Activated effector memory CD4-positive, alpha-beta T cell treated with Interleukin-2 at 50 U/mL for 16 hours (primary cell): ENCODE data around the gene CNTNAP1.
A peak's percentile ranks its signal among the peaks of the same experiment; 100 is the strongest.

Experiments used
- DNase-seq: peaks from one replicate; pipeline ENCODE4 v3.0.0-alpha.2; 2020

Gene CNTNAP1

DNA sequence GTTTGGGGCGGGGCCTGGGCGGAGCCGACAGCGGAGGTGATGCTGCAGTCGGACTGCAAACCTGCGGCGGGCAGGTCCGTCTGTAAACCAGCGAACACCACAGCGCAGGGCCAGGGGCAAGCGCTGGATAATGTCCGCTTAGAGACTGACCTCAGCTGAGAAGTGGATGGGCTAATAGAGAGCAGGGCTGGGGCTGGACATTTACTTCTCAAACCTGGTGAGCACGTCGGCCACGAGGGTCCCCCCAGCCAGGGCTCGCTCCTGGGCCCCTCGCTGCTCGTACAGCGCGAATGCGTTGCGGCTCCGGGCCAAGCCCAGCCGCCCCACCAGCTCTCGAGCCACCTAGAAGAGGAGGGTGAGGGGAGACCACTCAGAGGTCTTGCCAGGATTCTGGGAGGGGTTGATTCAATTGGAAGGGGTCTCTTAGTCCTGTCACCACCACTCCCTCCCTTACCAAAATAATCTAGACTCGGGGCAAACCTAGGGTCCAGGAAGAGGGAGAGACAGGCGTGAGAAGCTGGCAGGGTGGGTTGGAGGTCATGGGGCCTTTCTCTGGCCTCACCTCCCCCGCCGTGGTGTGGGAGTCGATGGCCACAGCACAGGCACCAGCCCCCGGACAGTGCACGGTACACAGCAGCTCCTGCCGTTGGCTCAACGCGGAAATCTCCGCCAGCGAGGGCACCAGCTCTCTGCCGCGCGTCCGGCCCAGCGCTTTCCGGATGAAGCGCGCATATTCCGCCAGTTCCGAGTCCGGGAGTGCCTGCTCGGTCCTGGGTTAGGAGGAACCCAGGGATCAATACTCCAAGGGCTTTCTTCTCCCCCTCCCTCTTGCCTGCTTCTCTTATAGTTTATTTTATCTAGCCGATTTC lies 11.3 kb upstream of the CNTNAP1 start:
- DNase-seq = no peak

DNA sequence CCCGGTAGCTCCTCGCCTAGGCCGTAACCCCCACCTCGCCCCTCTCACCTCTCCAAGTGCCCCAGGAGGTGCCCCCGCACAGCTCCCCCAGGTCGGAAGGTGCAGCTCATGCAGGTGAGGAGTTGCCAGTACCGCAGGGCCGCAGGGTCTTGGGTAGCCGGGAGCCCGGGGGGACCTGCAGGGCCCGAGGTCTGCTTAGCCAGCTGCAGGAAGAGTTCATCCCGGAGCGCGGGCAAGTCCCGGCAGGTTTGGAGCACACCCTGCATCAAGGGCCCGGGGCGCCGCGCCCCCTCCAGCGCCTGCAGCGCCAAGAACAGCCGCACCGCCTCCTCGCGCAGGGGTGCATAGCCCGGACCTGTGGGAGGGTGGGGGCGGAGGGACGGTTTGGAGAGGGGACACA lies 10.3 kb upstream of the CNTNAP1 start:
- DNase-seq = no peak

DNA sequence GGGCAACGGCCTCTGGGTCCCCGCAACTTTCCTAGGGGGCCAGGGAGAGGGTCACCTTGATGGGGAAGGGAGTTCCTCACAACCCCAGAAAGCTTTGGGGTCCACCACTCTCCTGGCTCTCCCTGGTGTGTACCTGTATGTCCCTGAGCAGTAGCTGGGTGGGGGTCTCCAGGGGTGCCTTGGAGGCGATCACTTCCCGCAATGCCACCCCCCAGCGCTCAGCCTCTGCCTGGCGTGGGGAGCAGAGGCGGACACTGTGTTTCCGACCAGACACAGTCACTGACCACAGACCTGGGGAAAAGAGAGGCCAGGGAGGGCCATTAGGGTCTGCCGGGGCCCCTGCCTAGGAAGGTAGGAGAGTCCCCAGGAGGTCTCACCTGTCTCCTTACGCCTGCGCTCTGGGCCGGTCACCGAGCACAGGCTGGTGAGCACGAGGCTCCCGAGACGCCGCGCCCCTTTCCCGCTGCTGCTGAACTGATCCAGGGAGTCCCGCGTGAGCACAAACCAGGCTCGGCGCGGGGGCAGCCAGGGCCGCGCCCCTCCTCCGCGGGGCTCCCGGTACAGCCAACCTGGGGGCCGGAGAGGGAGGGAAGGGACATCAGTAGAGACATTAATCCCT lies 9.0 kb upstream of the CNTNAP1 start:
- no peak for DNase-seq

DNA sequence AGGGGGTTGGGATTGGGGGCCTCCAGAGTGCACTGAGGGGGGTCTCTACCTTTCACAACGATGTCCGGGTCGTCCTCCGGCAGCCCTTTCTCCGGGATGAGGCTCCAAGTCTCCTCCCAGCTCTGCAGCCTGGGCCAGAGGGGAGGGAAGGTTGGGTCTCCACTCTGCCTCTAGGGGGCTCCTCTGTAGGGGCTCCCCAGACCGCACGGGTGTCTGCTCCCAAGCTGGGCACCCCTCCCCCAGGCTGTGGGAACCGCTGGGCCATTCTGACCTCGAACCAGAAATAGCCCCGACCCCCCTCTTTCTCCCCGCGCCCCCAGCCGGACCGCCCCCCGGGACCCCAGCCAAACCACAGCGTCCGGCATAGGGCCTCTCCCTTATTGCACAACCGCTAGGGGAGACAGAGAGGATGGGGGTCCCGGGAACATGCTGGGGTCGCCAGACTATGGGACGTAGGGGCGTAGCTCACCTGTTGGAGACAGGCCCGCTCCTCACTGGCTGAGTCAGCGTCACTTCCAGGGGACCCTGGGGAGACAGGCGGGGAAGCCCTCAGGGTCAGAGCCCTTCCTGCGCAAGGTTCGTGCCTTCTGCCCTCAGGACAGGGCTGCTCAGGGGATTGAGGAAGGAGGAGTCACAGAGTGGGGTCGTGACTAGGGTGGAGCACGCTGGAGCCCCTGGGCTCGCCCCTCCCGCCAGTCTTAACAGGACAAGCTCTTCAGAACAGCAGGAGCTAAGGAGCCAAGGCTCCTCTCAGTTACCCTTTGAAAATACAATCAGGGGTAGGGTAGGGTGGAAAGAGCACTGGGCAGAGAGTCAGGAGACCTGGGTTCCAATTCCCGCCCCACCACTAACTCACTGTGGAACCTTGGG lies 8.2 kb upstream of the CNTNAP1 start:
- no peak for DNase-seq

DNA sequence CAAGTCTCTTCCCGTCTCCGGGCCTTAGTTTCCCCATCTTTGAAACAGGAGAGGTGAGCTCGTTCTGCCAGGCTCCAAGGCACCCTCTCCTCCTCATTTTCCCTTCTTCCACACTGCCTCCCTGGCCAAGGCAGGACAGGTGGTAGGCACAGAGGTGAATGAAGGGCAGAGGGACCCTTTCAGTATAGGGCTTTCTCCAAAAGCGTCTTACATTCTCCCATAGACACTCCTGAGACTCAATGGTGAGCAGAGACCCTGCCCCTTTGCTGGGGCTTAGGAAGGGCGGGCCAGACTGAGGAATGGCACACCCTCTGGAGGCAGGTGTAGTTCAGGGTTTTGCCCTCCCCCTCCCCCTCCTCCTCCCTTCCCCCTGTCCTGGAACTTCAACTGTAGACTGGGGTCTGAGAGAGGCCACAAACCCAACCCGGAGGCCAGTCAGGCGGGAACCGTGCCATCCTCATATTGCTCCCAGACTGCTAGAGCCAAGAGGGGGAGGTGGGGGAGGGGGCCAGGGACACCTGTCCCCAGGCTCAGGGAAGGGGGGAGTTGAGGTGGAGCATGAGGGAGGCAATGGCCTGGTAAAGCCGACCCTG lies 7.5 kb upstream of the CNTNAP1 start:
- DNase-seq = no peak

DNA sequence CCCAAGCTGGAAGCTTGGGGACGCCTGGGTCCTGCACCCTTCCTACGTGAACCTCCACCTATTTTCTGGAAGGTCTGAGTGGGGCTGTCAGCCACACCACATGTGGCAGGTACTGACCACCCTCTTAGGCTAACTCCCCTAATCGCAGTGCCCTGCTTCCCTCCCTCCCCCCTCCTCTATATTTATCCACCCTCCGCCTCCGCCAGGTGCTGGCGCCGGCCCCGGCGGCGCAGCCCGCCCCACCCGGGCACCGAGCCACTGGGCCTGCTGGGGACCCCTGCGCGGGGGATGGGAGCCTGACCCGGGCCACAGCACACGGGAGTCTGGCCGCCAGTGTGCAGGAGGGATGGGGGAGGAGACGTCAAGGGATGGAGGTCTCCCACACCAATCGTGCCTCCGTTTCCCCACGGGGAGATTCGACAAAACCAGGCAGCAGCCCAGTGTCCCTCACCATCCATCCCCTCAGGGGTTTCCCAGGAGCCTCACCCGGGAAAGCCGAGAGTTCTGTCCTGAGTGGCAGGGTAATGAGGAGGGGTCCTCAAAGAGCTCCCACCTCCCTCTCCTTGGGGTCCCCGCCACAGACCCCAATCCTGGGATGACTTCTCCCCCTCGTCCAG lies 6.9 kb upstream of the CNTNAP1 start:
- DNase-seq = no peak

DNA sequence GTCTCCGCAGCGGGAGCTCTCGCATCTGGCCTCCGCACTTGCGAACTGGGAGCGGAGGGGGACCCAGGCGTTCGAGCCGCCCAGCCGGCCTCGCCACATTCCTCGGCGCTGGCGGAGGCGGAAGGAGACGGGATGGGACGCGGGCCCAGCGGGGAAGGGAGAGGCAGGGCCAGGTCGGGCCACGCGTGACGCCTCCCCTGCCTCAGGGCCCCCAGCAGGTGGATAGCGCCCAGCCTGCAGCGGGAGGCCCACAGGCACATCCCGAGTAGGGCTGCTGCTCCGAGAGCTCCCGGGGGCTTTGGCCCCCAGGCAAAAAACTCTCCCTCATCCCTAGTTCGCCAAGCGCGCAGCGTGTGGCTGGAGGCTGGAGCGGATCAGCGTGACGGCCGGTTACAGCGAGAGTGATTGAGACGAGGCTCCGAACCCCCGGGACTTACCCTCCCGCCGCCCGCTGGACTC lies 6.3 kb upstream of the CNTNAP1 start:
- no peak for DNase-seq

DNA sequence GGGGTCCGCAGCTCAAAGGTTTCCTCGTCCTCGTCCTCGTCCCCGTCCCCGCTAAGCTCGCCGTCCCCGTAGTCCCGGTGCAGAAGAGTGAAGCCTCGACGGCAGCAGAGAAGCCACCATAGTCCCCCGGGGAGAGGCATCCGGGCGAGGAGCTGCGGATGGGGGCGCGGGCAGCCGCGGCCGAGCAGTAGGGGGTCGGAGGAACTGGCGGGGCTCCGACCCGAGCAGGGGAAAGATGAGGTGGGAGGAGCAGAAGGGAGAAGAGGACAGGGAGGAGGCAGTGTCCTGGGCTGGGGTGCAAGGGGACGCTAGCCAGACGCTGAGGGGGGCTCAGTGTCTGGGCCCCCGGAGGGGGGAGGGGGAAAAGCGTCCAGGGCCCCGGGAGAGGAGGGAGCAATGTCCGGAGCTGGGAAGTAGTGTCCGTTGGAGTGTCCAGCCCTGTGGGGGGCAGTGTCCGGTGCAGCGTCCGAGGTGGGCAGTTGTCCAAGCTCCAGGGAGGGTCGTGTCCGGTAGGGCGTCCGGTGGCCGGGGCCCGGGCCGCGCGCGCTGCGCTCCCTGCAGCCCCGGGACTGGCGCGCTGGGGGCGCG lies 5.8 kb upstream of the CNTNAP1 start, which contains the start of gene PLEKHH3:
TSS of gene PLEKHH3 (minus strand) at position 571 of the 588 bp plus-strand sequence. CDS start at position 140, 431 bp downstream.
- DNase-seq = no peak

DNA sequence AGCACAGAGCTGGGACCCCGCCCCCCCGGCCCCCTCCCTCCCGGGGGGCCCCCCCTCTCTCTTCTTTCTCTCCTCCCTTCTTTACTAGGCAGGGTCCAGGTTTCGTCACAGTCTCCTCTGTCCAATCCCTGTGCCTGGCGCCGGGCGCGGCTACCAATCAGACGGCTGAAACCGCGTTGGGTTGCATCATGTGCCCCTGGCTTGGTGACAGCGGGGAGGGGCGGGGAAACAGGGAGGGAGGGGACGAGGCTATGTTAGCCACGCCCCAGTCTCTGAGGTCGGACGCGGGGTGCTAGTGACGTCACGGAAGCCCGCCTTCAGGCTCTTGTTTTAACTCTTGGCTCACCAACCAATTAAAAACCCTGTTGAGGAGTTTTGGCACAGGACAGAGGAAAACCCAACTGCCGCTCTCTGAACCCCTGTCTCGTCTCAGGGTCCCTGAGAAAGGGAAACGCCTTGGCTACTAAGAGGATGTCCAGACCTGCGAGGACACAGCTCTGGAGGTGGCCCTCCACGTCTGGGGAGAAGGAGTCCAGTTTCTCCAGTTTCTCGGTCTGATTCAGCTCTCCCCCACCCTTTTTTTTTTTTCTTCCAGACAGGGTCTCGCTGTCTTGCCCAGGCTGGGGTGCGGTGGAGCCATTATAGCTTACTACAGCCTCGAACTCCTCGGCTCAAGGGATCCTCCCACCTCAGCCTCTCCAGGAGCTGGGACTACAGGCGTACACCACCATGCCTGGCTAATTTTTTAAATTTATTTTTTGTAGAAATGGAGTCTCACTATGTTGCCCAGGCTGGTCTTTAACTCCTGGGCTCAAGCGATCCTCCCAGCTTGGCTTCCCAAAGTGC lies 5.1 kb upstream of the CNTNAP1 start:
- peak; percentile 95 for DNase-seq

DNA sequence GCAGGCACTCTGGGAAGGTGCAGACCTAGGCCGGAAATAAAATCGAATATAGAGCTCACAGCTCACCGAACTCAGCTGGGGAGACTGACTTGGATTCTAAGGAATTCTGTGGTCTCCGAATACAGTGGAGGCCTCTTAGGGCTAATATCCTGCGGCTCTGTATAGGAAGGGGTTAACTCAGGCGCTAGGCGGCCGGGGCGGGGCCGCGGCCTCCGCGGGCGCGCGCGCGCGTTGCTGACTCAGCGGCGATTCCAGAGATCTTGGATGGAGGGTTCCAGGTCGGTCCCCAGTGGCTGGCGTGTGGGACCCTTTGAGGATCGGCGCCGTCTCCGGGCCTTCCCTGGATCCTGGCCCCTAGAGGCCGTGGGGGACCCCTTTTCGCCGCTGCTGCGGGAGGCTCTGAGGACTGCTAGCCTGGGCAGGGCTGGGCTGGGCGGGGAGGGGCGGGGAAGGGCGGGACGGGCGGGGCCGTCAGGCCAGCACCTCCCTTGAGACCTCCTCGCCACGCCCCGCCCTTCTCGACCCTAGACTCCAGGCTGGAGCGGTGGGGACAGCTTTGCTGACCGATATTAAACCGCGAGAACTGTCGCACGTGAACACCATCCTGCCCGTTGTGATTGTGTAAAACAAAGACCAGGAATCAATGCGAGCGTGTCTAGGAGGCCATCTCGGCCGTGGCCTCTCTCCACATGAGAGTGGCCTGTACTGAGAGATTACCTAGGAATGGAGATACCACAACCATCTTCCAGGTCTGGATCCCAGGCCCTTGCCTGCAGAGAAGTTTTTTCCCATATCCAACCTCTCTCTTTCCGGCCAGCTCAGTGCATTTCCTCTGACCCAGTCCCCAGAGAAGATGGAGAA lies 4.2 kb upstream of the CNTNAP1 start:
- peak; percentile 73 for DNase-seq

DNA sequence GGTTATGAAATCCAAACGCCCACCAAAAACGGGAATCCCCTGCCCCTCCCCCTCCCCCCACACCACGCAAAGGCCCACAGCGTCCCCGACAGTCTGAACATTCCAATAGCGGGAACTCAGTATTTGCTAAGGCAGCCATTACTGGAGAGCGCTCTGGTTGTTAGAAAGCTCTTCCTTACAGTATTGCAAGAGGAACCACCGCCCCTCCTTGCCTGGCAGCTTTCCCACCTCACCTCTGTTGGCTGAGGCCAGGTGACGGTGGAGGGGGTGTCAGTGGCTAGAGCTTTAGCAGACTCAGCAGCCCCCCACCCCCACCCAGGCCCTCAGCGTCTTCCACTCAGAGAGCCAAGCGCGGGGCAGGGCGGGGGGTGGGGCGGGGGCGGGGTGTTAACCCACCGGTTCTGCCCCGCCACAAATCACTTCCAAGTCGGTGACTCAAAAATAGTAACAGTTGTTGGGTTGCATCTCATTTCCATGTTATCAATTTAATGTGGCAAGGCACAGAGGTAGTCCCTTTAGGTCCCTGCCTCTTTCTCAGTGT lies 3.3 kb upstream of the CNTNAP1 start:
- DNase-seq = no peak

DNA sequence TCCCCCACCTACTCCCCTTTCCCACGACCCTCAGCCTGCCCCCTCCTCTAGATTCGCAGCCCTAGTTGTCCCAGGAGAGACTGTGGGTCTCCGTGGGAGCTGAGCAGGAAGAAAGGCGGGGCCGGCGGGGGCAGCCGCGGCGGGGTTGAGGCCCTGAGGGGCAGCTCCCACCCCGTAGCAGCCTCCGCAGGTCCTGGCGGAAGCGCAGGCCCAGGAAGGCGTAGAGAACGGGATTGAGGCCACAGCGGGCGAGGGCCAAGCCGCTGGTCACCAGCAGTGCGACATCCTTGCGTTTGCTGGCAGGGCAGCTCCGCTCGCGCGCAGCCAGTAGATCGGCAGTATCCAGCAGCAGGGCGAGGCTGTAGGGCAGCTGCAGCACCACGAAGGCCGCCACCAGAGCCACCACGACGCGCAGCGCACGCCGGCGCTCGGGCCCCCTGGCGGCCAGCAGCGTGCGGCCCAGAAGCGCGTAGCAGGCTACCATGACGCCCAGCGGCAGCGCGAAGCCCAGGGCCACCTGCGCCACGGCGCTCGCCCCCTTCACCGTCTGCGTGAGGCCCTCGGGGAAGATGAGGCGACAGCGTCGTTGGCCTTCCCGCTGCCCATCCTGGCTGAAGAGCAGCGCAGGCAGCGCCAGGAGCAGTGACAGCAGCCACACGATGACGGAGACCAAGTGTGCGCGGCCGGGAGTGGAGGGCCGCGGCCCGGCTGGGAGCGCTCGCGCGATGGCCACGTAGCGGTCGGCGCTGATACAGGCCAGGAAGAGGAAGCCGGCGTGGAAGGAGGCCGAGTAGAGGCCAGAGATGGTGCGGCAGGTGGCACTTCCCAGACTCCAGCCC lies 2.6 kb upstream of the CNTNAP1 start:
- peak; percentile 69 for DNase-seq

DNA sequence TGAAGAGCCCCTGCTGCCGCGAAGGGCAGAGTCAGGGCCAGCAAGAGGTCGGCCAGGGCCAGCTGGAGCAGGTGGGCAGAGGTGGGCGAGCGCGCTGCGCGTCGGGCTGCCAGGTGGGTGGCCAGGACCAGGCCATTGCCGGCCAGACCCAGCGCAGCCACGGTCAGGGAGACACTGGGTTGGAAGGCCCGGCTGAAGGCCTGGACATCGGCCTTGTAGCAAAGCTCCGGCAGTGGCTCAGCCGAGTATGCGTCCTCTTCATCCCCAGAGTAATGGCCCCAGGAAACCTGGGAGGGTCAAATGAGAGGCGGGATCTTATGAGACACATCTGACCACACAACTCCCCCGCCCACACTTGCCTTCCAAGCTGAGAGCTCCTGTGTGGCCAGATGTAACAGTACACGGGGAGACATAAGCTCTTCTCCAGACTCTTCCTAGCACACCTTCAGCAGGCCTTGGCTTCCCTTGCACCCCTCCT lies 2.0 kb upstream of the CNTNAP1 start:
- DNase-seq = no peak

DNA sequence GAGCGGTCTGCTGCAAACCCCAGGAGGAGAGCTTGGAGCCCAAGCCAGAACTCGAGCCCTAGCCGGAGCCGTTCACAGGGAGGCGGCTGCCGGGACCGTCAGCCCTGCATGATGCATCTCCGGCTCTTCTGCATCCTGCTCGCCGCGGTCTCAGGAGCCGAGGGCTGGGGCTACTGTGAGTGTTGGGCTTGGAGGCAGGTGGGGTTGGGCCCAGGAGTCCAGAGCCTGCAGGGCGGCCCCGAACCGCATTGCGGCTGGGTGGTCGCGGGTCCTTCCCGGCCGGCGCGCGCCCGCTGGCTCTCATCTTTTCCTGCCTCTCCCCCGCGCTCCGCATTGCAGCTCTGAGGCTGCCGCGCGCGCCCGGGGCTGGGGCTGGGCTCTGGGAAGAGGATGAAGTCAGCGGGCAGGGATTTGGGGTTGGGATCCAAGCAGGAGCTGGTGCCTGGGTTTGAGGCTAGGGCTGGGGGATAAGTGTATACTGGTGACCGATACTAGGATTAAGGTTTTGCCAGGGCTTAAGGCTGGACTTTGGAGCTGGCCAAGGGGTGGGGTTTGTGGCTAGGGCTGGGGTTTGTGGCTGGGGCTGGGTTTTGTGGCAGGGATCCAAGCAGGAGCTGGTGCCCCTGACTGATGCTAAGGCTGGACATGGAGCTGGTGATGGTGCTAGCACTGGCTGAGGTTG lies 532 bp downstream of the CNTNAP1 start:
- no peak for DNase-seq

DNA sequence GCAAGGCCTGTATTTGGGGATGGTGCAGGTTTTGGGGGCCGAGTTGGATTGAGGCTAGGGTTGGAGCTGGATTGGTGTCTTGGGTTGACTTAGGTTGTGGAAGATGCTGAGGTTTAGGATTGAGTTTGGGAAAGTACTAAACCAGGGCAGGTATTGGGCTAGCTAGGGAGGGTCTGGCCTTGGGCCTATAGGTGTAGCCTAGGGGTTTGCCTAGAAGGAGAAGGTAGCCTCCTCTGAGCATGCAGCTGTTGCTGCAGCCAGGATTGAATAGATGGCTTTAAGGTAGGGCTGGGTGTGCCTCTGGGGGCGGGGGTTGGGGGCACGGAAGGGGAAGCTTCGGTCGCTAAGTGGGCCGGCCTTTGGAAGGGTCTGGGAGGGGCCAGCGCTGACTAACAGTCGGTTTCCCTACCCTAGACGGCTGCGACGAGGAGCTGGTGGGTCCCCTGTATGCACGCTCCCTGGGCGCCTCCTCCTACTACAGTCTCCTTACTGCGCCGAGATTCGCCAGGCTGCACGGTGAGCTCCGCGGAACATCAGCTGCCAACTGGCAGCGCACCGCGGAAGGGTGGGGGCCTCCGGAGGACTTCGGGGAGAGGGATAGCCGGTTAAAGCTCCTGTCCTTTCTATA lies 1.2 kb downstream of the CNTNAP1 start:
- no peak for DNase-seq

DNA sequence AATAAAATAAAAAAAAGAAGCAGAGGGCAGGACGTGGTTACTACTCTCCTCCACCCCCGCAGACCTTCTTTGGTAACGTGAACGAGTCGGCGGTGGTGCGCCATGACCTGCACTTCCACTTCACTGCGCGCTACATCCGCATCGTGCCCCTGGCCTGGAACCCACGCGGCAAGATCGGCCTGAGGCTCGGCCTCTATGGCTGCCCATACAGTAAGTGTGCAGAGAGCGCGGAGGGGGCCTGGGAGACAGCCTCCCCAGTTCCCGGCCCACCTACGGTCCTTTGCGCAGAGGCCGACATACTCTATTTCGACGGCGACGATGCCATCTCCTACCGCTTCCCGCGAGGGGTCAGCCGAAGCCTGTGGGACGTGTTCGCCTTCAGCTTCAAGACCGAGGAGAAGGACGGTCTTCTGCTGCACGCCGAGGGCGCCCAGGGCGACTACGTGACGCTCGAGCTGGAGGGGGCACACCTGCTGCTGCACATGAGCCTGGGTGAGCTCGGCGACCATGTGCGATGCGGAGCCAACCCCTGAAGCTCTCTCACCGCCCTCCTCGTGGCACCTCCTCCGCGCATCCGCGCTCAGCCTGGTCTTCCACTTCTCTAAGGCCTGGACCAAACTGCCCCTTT lies 2.7 kb downstream of the CNTNAP1 start:
- DNase-seq = no peak

DNA sequence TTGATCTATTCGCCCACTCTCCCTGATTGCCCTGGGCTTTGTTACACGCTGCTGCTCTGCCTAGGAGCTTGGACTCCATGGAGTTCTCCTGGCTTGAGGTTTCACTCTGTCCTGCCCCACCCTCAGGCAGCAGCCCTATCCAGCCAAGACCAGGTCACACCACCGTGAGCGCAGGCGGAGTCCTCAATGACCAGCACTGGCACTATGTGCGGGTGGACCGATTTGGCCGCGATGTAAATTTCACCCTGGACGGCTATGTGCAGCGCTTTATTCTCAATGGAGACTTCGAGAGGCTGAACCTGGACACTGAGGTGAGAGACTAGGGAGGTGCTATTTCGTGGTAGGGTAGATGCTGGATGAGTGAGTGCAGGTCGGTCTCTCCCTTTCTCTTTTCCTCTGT lies 3.5 kb downstream of the CNTNAP1 start:
- no peak for DNase-seq
